ENCODE results near the gene SPACA9. TPM values are rescaled to one million over a fixed set of nuclear protein-coding genes. Genes with fewer than 3 reads are reported as not detected.
A peak's percentile ranks its signal among the peaks of the same experiment; 100 is the strongest.

SPACA9 gene
- total RNA-seq, result 1.0 and 1.4 TPM in 2 replicates

DNA sequence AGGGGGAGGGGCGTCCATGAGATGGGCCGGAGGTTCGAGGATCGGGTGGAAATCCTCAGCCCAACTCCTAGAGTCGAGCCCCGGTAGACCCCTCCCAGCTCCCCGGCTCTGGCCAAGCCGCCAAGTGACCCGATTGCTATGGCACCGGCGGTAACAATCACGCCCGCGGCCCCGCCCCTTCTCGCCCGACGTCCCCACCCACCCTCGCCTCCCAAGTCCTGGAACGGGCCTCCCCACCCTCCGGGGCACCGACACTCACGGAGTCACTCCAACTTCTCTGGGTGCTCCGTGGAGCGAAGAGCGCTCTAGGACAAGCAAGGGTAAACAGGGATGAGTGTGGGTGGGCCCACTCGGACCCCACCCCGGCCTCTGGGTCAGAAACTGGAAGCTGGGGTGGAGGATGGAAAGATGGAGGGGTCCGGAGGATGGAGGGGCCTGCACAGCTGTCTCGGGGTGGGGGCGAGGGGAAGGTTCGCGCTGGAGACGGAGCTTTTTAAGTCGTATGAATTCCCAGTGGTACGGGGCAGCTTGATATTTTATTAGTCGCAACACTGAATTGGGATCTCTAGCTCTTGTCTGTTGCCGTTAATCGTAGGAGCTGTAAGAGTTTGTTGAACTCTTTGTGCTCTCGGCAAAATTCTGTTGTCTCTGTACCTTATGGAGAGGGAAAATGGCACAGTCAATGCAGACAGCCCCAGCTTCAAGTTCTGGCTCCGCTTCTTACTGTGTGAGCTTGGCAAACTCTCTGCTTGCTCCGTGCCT lies at the start of gene SPACA9:
TSS of gene SPACA9 (plus strand) at position 204 of the 762 bp plus-strand sequence. CDS start 5,050 bp downstream, outside the sequence.
- peak; percentile 12 to 52 for DNase-seq (ENCODE audit: low read depth in 2 of 2)

GRCh38 chr9:132832171-132832881 lies 46.4 kb upstream of the SPACA9 start:
- DNase-seq (ENCODE audit: low read depth in 2 of 2), result no peak

DNA sequence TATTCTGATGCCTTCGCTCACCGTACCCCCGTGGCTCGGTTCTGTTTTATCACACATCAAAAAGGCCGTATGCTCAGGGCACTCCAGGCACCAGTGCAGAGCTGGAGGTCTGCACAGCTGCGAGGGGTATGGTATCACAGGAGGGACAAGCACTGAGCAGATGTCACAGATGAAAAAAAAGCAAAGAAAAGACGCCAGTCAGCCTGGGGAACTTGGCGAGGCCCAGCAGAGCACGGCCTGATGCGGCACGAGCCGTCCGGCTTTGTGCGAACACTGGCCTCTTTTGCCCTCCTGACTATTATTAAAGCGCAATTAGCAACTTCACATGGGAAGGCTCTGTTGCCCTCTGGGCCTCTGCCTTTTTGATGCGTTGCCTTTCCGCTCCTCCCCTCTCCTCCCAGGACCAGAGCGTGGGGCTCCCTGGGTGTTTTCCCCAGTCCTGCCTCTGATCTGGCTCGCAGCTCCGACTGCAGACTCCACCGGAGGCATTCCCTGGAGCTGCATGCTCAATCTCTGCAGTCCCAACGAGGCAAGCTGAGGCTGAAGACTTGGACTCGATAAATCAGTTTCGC lies 45.1 kb upstream of the SPACA9 start:
- DNase-seq (ENCODE audit: low read depth in 2 of 2), result no peak

GRCh38 chr9:132834343-132834742 lies 44.4 kb upstream of the SPACA9 start:
- no peak for DNase-seq (ENCODE audit: low read depth in 2 of 2)

DNA sequence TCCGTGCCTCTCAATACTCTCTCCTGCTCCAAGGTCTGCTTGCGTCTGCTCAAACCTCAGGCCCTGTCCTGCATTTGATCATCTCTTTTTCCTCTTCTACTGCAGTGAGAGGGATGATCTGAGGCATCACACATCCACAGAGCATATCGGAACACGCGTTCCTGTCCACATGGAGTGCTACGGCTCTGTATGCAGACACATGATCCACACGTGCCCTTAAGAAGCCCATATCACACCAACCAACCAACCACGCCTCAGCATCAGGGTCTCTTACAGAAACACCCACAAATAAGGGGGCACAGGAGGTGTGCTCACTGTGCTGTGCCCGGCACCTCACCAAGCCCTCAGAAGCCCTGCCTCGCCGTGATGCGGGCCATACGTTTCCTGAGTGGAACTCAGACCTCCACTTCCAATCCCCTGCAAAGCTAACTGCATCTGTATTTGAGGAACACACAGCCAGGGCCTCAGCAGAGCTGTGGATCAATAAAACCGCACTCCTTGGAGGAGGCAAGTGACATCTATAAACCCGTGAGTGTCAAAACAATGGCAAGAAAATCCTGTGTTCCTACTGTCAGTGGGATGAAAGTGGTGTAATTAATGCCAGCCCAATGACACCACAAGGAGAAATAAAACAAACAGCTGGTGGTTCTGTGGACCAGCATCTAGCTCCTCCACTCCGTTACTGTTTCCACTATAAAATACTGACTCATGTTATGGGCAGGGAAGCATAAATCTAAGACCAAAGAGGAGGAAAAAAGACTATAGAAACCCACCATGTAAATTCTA lies 41.0 kb upstream of the SPACA9 start:
- DNase-seq (ENCODE audit: low read depth in 2 of 2), result no peak

DNA sequence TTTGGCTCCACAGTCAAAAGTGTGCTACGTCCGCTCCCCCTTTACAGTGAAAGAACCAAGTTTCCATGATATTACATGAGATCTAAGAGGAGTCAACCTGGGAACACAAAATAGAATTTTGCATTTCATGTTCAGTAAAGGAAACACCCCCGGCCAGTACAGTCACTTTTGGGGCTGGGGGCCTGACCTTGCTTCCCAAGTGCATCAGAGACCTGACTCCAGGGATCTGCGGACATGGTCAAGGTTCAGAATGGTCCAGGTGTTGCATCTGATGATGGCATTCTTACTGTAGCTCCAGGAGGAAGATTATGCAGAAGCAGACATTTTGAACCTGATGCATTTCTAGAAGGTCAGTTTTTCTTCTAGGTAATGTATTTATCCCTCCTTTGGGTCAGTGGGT lies 40.4 kb upstream of the SPACA9 start:
- no peak for DNase-seq (ENCODE audit: low read depth in 2 of 2)

- no peak for DNase-seq (ENCODE audit: low read depth in 2 of 2)
These were observed 37.7 kb upstream of the SPACA9 start for GRCh38 chr9:132840980-132841379.

- DNase-seq (ENCODE audit: low read depth in 2 of 2), result no peak
These were observed 36.3 kb upstream of the SPACA9 start for GRCh38 chr9:132842124-132843044.

DNA sequence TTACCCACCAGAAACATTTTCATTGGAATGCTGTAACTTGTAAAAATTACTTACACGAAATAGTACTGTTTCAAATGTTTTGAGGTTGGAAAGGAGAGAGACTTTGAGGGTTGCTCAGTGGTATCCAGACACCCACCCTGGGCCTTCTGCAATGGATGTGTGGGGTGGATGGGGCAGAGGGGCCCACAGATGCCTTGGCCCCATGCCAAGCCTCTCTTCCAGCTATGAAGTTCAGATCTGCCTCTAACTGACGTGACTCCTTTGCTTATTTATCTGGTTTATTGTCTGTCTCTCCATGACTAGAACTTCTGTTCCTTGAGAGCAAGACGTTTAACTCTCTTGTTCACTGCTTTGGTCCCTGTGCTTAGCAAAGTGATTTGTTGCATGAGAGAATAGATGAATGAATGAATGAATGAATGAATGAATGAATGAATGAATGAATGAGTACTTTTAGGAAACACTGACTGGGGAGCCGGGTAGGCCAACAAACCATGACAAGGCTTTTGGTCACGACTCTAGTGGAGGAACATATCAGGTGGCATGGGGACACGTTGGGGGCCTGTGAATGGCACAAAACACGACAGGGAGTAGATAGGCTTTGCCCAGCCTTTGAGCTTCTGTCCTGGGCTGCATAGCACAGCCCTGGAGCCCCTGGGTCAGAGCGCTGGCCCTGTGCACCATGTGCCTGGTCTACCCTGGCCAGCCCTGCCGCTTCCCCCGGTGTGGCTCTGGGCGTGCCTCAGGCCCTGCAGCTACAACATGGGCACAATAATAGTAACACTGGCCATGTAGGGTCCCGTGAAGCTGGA lies 32.4 kb upstream of the SPACA9 start:
- no peak for DNase-seq (ENCODE audit: low read depth in 2 of 2)

DNA sequence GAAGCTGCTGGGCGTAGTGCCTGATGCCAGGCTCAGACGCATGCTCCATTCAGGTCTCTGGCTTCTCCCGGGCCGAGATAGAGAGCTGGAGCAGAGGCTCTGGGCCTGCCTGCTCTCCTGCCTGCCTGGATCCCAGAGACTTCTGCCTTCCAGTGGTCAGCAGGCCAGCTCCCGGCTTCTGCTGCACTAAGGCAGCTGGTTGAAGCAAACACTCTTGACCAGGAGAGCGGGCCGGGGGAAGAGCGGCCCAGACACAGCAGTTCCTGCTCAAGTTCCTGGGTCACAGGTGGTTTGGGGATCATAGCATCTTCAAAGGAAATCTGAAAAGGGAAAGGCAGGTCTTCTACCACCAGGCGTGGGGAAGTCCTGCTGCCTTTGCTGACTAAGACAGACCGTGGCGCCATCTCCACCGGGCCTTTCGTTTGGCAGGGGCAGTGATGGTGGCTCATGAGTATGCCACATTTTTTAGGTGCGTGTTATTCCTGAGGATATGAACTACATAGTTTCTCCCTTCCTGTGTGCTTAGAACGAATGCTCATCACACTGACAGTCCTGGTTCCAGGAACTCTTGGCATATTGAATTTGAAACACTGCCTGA lies 31.7 kb upstream of the SPACA9 start:
- DNase-seq (ENCODE audit: low read depth in 2 of 2), result no peak

DNA sequence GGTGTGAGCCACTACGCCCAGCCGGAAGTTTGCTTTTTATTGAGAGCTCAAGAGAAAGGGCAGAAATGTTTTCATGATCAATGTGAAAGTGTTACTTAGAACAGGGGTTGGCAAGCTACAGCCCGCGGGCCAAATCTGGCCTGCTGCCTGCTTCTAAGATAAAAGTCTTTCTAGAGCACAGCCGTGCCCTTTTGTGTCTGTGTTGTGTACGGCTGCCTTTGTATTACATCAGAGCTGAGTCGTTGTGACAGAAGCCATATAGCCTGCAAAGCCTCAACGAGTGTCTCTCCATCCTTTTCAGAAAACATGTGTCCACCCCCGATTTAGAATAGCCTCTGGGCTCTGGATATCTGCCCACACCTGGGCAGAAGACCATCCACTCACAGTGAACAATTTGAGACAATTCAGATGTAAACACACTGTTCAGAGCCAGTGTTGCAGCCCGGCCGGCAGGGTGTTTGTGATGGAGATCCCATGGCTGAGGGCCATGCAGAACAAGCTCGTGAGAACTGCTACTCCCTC lies 29.5 kb upstream of the SPACA9 start:
- no peak for DNase-seq (ENCODE audit: low read depth in 2 of 2)

GRCh38 chr9:132853482-132853881 lies 25.2 kb upstream of the SPACA9 start:
- DNase-seq (ENCODE audit: low read depth in 2 of 2), result no peak

DNA sequence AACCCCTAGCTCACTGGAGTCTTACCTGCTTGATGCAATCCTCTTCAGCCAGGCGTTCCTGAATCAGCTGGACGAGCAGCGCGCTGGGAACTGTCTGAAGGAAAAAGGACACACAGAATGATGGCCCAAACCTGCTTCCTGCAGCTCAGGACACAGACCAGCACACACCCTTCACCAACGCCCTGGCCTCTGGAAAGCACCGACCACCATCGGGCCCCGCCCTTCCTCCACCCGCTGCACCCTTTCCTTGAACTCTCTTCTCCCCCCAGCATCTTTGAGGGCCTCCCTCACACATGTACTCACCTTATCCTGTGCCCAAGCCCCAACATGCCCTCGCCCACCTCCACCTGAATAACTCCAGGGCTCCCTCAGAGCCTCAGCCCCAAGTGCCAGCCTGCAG lies 23.9 kb upstream of the SPACA9 start:
- no peak for DNase-seq (ENCODE audit: low read depth in 2 of 2)

- DNase-seq (ENCODE audit: low read depth in 2 of 2), result no peak
These were observed 22.8 kb upstream of the SPACA9 start for GRCh38 chr9:132855904-132856303.

DNA sequence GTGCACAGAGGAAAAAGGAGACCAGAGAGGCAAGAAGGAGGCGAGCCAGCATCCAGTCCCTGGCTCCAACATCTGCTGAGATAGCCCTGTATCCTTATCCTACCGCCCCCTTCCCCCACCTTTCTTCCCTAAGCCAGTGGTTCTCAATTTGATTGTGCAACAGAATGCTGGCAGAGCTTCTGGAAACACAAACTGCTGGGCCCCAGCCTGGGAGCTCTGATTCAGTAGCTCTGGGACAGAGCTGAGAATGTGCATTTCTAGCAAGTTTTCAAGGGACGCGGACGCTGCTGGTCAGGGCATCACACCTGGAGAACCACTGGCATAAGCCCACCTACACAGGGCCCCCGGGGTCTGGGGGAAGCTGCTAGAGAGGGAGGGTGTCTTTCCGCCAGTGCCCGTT lies 21.7 kb upstream of the SPACA9 start:
- no peak for DNase-seq (ENCODE audit: low read depth in 2 of 2)

- DNase-seq (ENCODE audit: low read depth in 2 of 2), result no peak
These were observed 20.9 kb upstream of the SPACA9 start for GRCh38 chr9:132857616-132858342.

- no peak for DNase-seq (ENCODE audit: low read depth in 2 of 2)
These were observed 19.9 kb upstream of the SPACA9 start for GRCh38 chr9:132858751-132859150.

GRCh38 chr9:132861666-132862065 lies 17.0 kb upstream of the SPACA9 start:
- no peak for DNase-seq (ENCODE audit: low read depth in 2 of 2)

DNA sequence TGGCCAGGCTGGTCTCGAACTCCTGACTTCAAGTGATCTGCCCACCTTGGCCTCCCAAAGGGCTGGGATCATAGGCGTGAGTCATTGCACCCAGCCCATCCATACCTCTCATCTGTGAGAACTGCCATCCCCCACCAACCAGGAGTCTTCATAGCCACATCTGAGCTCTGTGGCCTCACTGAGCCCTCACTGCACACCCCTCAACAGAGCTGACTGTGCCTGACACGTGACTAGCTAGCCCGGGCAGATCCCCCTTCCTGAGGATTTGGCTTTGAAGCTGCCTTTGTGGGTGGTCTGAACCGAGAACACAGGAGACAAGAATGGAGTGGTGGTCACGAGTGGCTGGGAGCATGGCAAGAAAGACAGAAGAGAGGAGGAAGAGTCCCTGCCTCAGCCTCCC lies 16.2 kb upstream of the SPACA9 start:
- no peak for DNase-seq (ENCODE audit: low read depth in 2 of 2)
